Activated CD4-positive, alpha-beta T cell treated with anti-CD3 and anti-CD28 coated beads, Interleukin-2, amount 50 U/mL, for 1 hour (primary cell): ENCODE data around the gene EXOC6B.

Experiments used
- DNase-seq: peaks from one replicate; pipeline ENCODE4 v3.0.0-alpha.2; 2020

Gene EXOC6B

GRCh38 chr2:72825257-72826155 is at the start of gene EXOC6B:
Gene EXOC6B (minus strand): TSS chr2:72826033.
- peak; percentile 87 for DNase-seq

DNA sequence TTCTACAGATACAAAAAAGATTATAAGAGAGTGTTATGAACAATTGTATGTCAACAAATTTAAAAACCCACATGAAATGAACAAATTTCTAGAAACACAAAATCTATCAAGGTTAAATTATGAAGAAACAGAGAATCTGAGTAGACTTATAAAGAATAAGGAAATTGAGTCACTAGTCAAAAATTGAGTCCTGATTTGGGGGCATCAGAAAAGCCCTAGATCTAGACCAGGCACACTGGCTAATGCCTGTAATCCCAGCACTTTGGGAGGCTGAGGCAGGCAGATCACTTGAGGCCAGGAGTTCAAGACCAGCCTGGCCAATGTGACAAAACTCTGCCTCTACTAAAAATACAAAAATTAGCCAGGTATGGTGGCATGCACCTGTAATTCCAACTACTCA is 46.0 kb upstream of the EXOC6B start:
- DNase-seq = no peak

DNA sequence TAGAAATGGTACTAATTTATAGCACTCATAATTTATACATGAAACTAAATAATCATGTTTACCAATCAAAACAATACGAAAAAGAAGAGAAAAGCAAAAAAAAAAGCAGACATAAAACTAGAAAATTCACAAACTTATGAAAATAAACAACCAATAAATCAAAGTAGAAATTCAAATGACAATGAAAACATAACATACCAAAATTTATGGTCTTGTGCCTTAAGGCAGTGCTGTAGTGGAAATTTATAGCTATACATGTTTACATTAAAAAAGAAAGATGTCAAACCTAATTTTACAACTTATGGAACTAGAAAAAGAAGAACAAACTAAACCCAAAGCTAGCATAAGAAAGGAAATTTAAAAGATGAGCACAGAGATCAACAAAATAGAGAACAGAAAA is 45.2 kb upstream of the EXOC6B start:
- DNase-seq = no peak

- no peak for DNase-seq
These were observed 38.7 kb upstream of the EXOC6B start for GRCh38 chr2:72864500-72864899.

DNA sequence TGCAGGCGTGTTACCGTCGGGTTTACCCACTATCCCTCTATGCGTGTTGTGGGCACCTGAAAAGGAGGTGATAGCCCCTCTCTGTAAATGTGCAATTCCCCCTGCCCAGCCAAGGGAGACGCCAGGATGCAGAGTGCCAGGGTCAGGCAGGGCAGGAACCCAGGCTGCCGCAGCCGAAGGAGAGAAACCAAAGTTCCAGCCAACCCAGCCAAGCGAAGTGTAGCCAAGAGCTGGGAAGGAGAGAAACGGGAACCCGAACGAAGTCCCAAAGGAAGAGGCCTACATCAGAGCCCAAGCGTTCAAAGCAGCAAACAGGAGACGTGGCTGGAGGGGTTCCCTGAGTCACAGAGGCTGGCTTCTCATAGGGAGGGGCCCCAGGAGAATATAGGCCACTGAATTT is 37.2 kb upstream of the EXOC6B start:
- DNase-seq = no peak

DNA sequence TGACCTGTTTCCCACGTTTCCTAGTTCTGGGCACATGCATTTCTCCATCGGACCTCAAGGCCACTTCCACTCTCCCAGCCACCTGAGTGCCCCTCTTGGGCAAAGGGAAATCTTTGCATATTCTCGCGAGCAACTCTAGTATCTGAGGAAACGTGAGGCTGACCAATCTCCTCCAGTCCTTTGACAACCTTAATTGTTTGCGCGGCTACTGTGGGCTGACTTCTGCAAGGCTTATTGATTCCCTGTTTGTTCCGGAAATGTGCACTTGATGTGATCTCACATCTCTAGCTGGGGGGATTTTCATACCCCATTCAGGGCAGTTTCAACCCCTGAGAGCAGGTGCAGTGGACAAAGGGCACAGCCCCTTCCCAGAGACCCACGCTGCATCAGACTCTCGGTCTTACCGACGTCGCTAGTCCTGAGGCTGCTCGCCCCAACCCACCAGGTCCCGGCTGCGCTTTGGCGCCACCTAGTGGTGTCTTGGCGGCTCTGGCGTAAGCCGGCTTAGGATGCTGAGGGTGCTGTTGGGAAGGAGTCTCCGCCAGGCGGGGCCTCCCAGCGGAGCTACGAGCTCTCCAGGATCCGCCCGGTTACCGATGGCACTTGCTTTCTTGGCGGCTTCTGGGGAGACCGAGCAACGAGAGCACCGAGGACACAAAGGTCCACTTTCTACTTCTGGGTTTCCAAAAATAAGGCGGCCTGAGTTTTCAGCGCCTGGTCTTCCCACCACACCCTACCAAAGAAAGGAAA is 36.6 kb upstream of the EXOC6B start:
- DNase-seq = peak; percentile 84

- DNase-seq = peak; percentile 56
These were observed 34.0 kb upstream of the EXOC6B start for GRCh38 chr2:72859831-72860262.

DNA sequence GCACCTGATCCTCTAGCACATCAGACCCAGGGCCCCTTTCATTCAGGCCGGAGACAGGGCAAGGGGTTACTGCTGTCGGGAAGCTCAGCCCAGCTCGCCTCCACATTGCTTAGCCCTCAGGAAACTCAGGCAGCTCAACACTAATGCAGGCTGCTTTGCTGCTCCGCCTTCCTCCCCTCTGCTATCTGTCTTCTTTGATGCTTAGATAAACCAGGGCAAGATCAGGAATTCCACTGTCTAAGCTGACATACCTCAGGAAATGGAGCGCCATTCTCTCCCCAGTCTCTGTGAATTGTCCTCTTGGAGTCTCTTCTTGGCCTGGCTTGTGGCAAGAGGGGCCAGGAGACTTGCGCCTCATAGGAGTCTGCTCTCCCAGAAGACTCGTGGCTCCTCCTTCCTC is 25.5 kb upstream of the EXOC6B start:
- no peak for DNase-seq

- DNase-seq = no peak
These were observed 23.3 kb upstream of the EXOC6B start for GRCh38 chr2:72849138-72849462.

DNA sequence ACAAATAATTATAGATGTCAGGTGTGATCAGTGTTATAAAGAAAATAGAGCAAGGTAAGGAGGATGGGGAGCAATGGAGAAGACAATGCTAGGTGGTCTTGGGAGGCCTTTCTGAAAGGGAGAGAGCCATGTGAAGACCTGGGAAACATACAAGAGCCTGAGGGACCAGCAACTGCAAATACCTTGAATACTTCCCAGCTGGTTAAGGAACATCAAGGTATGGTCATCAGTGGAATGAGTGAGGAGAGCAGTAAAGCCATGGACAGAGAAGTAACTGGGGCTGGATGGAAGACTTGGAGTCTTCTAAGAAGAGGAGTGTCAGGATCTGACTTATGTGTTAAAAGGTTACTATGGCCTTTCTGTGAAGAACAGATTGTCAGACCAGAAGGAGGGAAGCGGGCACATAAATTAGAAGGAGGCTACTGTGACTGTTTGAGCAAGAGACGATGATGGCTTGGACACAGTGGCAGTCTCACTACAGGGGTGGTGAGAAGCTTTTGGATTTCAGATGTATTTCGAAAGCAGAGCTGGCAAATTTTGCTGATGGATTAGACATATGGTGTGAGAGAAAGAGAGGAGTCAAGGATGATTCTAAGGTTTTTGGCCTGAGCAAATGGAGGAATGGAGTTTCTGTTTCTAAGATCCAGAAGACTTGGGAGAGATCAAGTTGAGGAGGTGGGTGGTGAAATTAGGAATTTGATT is 22.8 kb upstream of the EXOC6B start:
- no peak for DNase-seq

DNA sequence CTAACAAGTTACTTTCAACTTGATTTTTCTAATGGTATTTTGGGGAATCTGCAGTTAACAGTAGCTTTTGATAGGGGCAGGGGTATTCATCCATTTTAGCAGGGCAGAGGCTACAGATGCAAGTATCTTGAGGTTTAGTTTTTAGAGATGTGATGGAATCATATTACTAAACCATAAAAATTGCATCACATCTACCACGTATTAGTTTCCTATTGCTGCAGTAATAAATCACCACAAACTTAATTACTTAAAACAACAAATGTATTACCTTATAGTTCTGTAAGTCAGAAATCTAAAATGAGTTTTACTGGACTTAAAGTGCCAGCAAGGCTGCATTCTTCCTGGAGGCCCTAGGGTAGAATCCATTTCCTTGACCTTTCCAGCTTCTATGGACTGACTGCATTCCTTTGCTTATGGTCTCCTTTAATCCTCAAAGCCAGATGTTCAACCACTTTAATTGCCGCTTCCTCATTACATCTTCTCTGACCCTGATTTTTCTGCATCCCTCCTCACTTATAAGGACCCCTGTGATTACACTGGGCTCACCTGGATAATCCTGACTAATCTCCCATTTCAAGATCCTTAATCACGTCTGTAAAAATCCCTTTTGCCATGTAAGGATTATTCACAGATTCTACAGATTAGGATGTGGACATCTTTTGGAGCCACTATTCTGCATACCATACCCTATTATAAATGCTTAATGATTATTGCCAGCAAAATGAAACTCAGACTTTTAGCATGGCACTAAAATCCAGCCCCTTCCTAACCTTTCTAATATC is 21.9 kb upstream of the EXOC6B start:
- no peak for DNase-seq

- no peak for DNase-seq
These were observed 20.6 kb upstream of the EXOC6B start for GRCh38 chr2:72846171-72847095.

- DNase-seq = no peak
These were observed 17.5 kb upstream of the EXOC6B start for GRCh38 chr2:72843301-72843700.

DNA sequence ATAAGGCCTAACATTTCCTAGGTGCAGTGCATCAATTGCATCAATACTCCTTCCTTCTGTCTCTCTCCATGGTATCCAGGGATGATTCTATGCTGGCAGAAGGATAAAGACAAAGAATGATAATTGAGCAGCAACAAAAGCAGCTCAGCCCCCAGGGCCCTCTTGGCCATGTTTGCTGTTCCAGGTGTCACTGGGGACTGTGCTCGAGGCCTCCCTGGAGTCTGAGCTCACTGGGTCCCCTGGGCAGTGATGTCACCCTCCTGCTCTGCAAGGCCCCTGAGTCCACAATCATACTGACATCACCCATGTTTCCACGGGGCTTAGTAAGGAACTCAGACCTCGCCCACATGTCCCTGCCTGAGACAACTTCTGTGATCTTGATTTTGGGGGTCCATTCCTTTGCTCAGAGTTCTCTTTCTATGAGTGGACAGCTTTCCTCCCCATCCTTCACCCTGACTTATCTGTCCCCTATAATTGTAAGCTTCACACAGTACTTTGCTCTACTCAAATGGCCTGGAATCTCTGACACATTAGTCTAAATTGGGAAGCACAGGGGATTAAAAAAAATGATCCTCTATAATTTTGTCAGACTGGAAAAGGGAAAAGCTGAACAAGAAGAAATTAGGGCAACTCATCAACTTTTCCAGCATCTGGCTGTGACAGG is 15.8 kb upstream of the EXOC6B start:
- DNase-seq = no peak

DNA sequence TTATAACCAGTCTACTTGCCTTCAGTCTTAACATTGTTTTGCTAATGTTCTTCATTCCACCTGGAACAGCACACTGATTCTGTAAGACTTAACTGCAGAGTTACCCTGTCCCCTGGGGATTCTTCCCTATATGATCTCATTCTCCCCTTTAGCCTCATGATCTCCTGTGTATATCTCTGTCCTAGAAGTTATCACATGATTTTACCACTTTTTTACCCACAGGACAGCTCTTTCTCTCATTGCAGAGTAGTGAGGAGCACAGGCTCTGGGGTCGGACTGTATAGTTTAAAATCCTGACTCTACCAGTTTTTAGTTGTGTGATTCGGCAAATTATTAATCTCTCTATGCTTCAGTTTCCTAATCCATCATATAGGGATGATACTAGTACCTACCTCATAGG is 14.2 kb upstream of the EXOC6B start:
- DNase-seq = no peak

- no peak for DNase-seq
These were observed 11.3 kb upstream of the EXOC6B start for GRCh38 chr2:72837171-72837570.

DNA sequence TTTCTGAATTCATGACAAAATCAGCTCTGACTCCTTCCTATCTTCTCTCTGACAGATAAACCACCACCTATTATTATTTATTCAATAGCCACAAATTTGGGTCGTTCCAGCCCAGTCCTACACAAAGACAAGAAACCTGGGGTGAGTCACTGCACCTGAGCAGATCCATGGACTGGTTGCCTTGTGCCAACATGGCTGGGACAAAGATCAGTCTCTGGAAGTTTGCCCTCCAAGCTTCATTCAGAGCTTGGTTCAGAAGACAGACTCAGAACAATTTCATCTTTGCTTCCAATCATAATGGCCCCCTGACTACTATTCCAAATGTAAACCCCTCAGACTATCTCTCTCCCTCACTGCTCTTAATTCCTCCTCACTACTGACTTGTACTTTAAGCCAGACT is 9.6 kb upstream of the EXOC6B start:
- no peak for DNase-seq

GRCh38 chr2:72834596-72834995 is 8.8 kb upstream of the EXOC6B start:
- no peak for DNase-seq

DNA sequence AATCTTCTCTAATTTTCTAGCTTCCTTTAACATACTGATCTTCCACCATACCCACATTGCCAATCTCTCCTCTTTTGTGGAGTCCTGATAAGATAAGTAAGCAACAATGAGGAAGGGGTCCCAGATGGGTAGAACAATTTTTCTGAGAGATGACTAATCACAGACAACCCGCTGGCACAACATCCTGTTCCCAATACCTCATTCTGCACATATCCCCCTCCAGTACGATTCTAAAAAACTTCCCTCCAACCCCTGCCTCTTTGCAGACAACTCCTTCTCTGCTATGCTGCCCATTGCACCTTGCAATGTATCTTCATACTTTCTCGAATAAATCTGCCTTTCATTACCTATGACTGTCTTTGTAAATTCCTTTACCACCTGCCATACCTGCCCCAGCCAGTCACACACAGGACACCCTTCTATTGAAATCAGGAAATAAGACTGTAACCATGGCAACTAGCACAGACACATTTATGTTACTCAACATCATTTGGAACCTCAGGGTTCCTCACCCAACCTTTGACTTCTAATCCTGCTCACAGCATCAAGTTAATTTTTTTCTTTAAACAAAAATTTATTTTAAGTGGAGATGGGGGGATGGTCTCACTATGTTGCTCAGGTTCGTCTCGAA is 7.4 kb upstream of the EXOC6B start:
- no peak for DNase-seq

DNA sequence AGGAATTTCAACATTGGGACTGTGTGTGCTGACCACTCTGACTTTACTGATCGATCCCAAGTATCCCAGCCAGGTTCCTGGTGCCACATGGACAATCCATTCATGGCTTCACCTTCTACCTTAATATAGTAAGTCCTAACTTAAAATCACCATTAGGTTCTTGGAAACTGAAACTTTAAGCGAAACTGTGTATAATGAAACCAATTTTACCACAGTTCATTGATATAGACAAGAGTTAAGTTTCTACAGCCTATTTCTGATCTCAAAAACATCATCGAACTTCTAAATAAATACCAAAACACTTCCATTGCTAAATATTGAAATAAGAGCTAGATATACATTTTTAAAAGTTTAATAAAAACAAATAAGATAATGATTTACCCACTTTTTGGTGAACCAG is 4.4 kb upstream of the EXOC6B start:
- no peak for DNase-seq
